GM12878 (cell line): ENCODE results near the gene SELENOK. TPM values are rescaled to one million over a fixed set of nuclear protein-coding genes. Genes with fewer than 3 reads are reported as not detected.

Experiments
- ATAC-seq: fragments of 200-7000 bp; cut with Tn5 transposase; 3 replicates; pipeline ENCODE4 v1.9.1; 2020; ENCODE audit warnings: mild to moderate bottlenecking, moderate library complexity
- BruUV-seq: library from RNA; stranded (reverse); fragments of 400-500 nt; replicated peaks from 2 replicates; lab custom pipeline; 2021; lab: Mats Ljungman, UMichigan
- CTCF ChIA-PET: fragments of 300-600 bp; sonication (Branson Sonifier 250); formaldehyde crosslinking; extraction: SDS; loops from one replicate; lab custom pipeline; 2021; ENCODE audit warnings: inconsistent platforms; lab: Yijun Ruan, JAX
- POLR2A ChIA-PET: fragments of 350-600 bp; formaldehyde crosslinking; extraction: SDS; loops from one replicate; lab custom pipeline; 2021; ENCODE audit warnings: inconsistent platforms; lab: Charles Lee
- RAD21 ChIA-PET: fragments of 300-600 bp; sonication (Branson Sonifier 250); formaldehyde crosslinking; loops from one replicate; lab custom pipeline; 2023; ENCODE audit warnings: antibody characterized with exemption; ENCODE audit not compliant: unreplicated experiment; lab: Charles Lee
- SMC1A ChIA-PET: fragments of 300-600 bp; sonication (Branson Sonifier 250); formaldehyde crosslinking; loops from one replicate; lab custom pipeline; 2023; ENCODE audit not compliant: unreplicated experiment, uncharacterized antibody; lab: Charles Lee
- DNase-seq: peaks from one replicate; pipeline ENCODE4 v3.0.0-alpha.2; 2011; ENCODE audit warnings: low read depth, low spot score
- FAIRE-seq: peaks from 3 replicates; lab custom pipeline; 2011; peaks lifted over from hg19 to GRCh38; lab: Jason Lieb, UNC
- H2AFZ ChIP-seq: 2 replicates; pipeline ENCODE4 v1.6.0; 2011; ENCODE audit warnings: low read depth, low read length, control low read depth; ENCODE audit not compliant: control insufficient read depth
- H3K27ac ChIP-seq: 2 replicates; pipeline ENCODE4 v1.5.1; 2011; ENCODE audit warnings: control low read depth; ENCODE audit not compliant: control insufficient read depth, insufficient read depth
- H3K27me3 ChIP-seq, 2 experiments: replicated peaks in 1 of 2; 2 replicates each; pipeline versions ENCODE4 v1.6.0 to v1.6.1; 2011; ENCODE audit warnings: low read length in 1 of 2; ENCODE audit not compliant: control insufficient read depth in 2 of 2, insufficient read depth in 2 of 2
- H3K36me3 ChIP-seq, 2 experiments: 2 replicates each; pipeline ENCODE4 v1.5.1; 2011; ENCODE audit warnings: low read length in 1 of 2; ENCODE audit not compliant: control insufficient read depth in 2 of 2, insufficient read depth in 2 of 2
- H3K4me1 ChIP-seq: 2 replicates; pipeline ENCODE4 v1.6.1; 2011; ENCODE audit warnings: mild to moderate bottlenecking, low read length, moderate library complexity, mixed read lengths; ENCODE audit not compliant: control insufficient read depth, insufficient read depth
- H3K4me2 ChIP-seq: 2 replicates; pipeline ENCODE4 v1.6.0; 2011; ENCODE audit warnings: control low read depth; ENCODE audit not compliant: control insufficient read depth, insufficient read depth
- H3K4me3 ChIP-seq: fragments of 200-600 bp; sonication (generic); 2 replicates; pipeline ENCODE4 v1.5.1; 2016
- H3K79me2 ChIP-seq: 2 replicates; pipeline ENCODE4 v1.6.0; 2011; ENCODE audit warnings: low read length; ENCODE audit not compliant: control insufficient read depth, insufficient read depth
- H3K9ac ChIP-seq: 2 replicates; pipeline ENCODE4 v1.8.0; 2011; ENCODE audit warnings: low read length, control low read depth, mixed read lengths; ENCODE audit not compliant: control insufficient read depth, insufficient read depth
- H3K9me3 ChIP-seq: replicated peaks from 3 replicates; pipeline ENCODE4 v1.5.1; 2011; ENCODE audit warnings: mild to moderate bottlenecking, low read length; ENCODE audit not compliant: control insufficient read depth, insufficient read depth
- H4K20me1 ChIP-seq: 2 replicates; pipeline ENCODE4 v1.6.0; 2011; ENCODE audit not compliant: control insufficient read depth, insufficient read depth
- BCL11A ChIP-seq: IDR thresholded peaks from 2 replicates; pipeline ENCODE4 v1.6.1; 2011; ENCODE audit warnings: low read depth, low read length
- HDGF ChIP-seq: fragments of 450-650 bp; IDR thresholded peaks from 2 replicates; pipeline ENCODE4 v1.6.1; 2016; ENCODE audit warnings: antibody characterized with exemption
- IRF4 ChIP-seq: IDR thresholded peaks from 2 replicates; pipeline ENCODE4 v1.6.1; 2011; ENCODE audit warnings: low read depth, low read length
- LARP7 ChIP-seq: fragments of 450-650 bp; IDR thresholded peaks from 2 replicates; pipeline ENCODE4 v1.6.1; 2017; ENCODE audit warnings: mild to moderate bottlenecking
- MEF2A ChIP-seq: IDR thresholded peaks from 2 replicates; pipeline ENCODE4 v1.6.1; 2011; ENCODE audit warnings: low read depth, mild to moderate bottlenecking, low read length, moderate library complexity; ENCODE audit not compliant: insufficient read depth
- MLLT1 ChIP-seq: fragments of 450-650 bp; IDR thresholded peaks from 2 replicates; pipeline ENCODE4 v1.6.1; 2016; ENCODE audit warnings: mild to moderate bottlenecking
- MTA3 ChIP-seq: IDR thresholded peaks from 2 replicates; pipeline ENCODE4 v1.6.1; 2012; ENCODE audit warnings: low read length, inconsistent platforms, borderline replicate concordance
- PAX8 ChIP-seq: fragments of 450-650 bp; IDR thresholded peaks from 2 replicates; pipeline ENCODE4 v1.6.1; 2017; ENCODE audit warnings: mild to moderate bottlenecking, moderate library complexity
- PML ChIP-seq: IDR thresholded peaks from 2 replicates; pipeline ENCODE4 v1.6.1; 2012; ENCODE audit warnings: low read length, inconsistent platforms
- RB1 ChIP-seq: fragments of 450-650 bp; formaldehyde crosslinking; IDR thresholded peaks from 2 replicates; pipeline ENCODE4 v1.6.1; 2017; ENCODE audit warnings: mild to moderate bottlenecking, borderline replicate concordance
- ZBTB4 ChIP-seq: fragments of 450-650 bp; formaldehyde crosslinking; IDR thresholded peaks from 2 replicates; pipeline ENCODE4 v1.4.0; 2022; ENCODE audit warnings: mild to moderate bottlenecking, moderate library complexity
- in situ Hi-C: fragments of 300-500 bp; cut with MboI; formaldehyde crosslinking; loops from 9 replicates; pipeline ENCODE4 v1.14.3; 2018; ENCODE audit warnings: mixed read lengths
- intact Hi-C: fragments of 100-400 bp; cut with micrococcal nuclease; formaldehyde crosslinking; loops from one replicate; pipeline ENCODE4 v1.14.2; 2022; ENCODE audit not compliant: unreplicated experiment
- polyA plus RNA-seq, 11 experiments: library from polyadenylated mRNA; depleted of rRNA in 4 of 11; unstranded in 6 of 11; stranded (reverse) in 5 of 11; fragments of >200 nt; fragmentation: Nextera tagmentation in 4 of 11; fragmentation: Illumina TruSeq in 1 of 11; extraction: Ambion mirVana in 4 of 11; extraction: Trizol in 1 of 11; gene quantifications; 1 replicate in 1 of 11; 2 replicates in 10 of 11; pipeline versions ENCODE4 v1.2.1 to v1.2.3, GENCODE V29; 2011 to 2016; ENCODE audit warnings: inconsistent platforms in 2 of 11, missing spikeins in 2 of 11, low read depth in 1 of 11
- total RNA-seq, 4 experiments: library from RNA; depleted of rRNA in 3 of 4; stranded (reverse); fragments of >200 nt in 3 of 4; fragmentation: Illumina TruSeq in 1 of 4; extraction: Trizol in 1 of 4; gene quantifications; 2 replicates each; pipeline versions ENCODE4 v1.2.1 to v1.2.3, GENCODE V29; 2013 to 2021
- TF ChIP-seq, protein P1 (sequence below): fragments of 450-650 bp; IDR thresholded peaks from 2 replicates; pipeline ENCODE4 v1.6.1; 2017; ENCODE audit warnings: mild to moderate bottlenecking, moderate library complexity
- TF ChIP-seq, protein P2 (sequence below): IDR thresholded peaks from 2 replicates; pipeline ENCODE4 v1.6.1; 2011; ENCODE audit warnings: borderline replicate concordance, low read depth, mild to moderate bottlenecking, moderate library complexity, mixed read lengths, low read length; ENCODE audit not compliant: insufficient read depth; ENCODE audit errors: extremely low read length

The SELENOK gene
- total and polyA plus RNA-seq, 10 of the 15 experiments (the other 5 are each of a cell fraction or from before 2014, with no cell fraction given): 35.4 to 322 (median 101) TPM

DNA sequence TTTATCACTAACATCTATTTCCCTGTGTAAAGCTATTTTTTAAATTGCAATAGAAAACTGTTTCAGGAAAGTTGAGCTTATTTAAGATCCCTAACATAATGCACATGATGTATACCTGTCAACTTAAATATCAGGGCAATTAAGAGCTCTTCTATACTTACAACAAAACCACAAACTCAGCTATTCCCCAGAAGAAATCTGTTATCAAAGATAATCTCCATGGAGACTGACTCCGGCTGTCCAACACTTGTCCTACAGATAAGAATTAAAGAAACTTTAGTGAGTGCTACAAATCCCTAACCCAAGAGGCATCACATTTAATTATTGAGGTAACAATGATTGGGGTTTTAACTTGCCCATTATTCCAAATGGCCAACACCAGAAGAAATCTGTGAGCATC is 3.4 kb downstream of the SELENOK start (continued):
- TF ChIP-seq, protein P1, sequence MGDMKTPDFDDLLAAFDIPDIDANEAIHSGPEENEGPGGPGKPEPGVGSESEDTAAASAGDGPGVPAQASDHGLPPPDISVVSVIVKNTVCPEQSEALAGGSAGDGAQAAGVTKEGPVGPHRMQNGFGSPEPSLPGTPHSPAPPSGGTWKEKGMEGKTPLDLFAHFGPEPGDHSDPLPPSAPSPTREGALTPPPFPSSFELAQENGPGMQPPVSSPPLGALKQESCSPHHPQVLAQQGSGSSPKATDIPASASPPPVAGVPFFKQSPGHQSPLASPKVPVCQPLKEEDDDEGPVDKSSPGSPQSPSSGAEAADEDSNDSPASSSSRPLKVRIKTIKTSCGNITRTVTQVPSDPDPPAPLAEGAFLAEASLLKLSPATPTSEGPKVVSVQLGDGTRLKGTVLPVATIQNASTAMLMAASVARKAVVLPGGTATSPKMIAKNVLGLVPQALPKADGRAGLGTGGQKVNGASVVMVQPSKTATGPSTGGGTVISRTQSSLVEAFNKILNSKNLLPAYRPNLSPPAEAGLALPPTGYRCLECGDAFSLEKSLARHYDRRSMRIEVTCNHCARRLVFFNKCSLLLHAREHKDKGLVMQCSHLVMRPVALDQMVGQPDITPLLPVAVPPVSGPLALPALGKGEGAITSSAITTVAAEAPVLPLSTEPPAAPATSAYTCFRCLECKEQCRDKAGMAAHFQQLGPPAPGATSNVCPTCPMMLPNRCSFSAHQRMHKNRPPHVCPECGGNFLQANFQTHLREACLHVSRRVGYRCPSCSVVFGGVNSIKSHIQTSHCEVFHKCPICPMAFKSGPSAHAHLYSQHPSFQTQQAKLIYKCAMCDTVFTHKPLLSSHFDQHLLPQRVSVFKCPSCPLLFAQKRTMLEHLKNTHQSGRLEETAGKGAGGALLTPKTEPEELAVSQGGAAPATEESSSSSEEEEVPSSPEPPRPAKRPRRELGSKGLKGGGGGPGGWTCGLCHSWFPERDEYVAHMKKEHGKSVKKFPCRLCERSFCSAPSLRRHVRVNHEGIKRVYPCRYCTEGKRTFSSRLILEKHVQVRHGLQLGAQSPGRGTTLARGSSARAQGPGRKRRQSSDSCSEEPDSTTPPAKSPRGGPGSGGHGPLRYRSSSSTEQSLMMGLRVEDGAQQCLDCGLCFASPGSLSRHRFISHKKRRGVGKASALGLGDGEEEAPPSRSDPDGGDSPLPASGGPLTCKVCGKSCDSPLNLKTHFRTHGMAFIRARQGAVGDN: no peak

GRCh38 chr3:53887446-53887845 is 4.2 kb downstream of the SELENOK start:
- intact Hi-C loops: no loop called here
- Histone ChIP-seq H3K4me3 (peak overlapping the region; percentile 25; the same call in 1 of the 2 replicates), H3K27me3 (no peaks in the 10 kb centered on the region), H3K79me2 (peaks cover 45% of the 10 kb centered on the region), H4K20me1 (no peaks in the 10 kb centered on the region), H3K9ac (no peak overlapping the region), H3K4me1 (peaks cover 21% of the 10 kb centered on the region), H2AFZ (no peak overlapping the region), H3K36me3 (peaks cover 0 to 18% of the 10 kb centered on the region in 2 experiments; a peak in 2 of 4 replicates), H3K27ac (peak overlapping the region; percentile 53), H3K4me2 (peak overlapping the region; percentile 73), H3K9me3 (no peaks in the 10 kb centered on the region)
- no peak for FAIRE-seq
- DNase-seq: no peak
- CTCF ChIA-PET: interaction anchor here (1.0 kb wide), 1 partner anchor 43 kb away, joined by 3 read pairs; no protein-coding TSS in a partner anchor
- TF ChIP-seq PAX8 (no peak), RB1 (no peak), MLLT1 (no peak), MEF2A (no peak), LARP7 (no peak), MTA3 (no peak), IRF4 (no peak), ZBTB4 (no peak), HDGF (no peak), PML (no peak), BCL11A (no peak)
- TF ChIP-seq, protein P2, sequence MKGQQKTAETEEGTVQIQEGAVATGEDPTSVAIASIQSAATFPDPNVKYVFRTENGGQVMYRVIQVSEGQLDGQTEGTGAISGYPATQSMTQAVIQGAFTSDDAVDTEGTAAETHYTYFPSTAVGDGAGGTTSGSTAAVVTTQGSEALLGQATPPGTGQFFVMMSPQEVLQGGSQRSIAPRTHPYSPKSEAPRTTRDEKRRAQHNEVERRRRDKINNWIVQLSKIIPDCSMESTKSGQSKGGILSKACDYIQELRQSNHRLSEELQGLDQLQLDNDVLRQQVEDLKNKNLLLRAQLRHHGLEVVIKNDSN: no peak
- SMC1A ChIA-PET: interaction anchor here (0.8 to 4.1 kb wide), 5 partner anchors 11 to 43 kb away, joined by 3 to 26 read pairs (median 5); partner anchors contain the start of genes CHDH and IL17RB
- RAD21 ChIA-PET: no interaction called here
- in situ Hi-C loops: no loop called here
- POLR2A ChIA-PET: interaction anchor here (0.8 to 1.7 kb wide), 3 partner anchors 9 to 46 kb away, joined by 3 to 5 read pairs (median 4); no protein-coding TSS in a partner anchor
- no peak for ATAC-seq
- no TSS peak for BruUV-seq
